SK-N-MC (cell line): Measurements from ENCODE around the gene MRC1.

Source experiments
- EZH2 ChIP-seq: fragments of 200-600 bp; sonication (generic); IDR thresholded peaks from one replicate; pipeline ENCODE4 v1.6.1; 2017; ENCODE audit warnings: antibody characterized with exemption
- POLR2AphosphoS5 ChIP-seq: IDR thresholded peaks from 2 replicates; pipeline ENCODE4 v1.6.1; 2012; ENCODE audit warnings: mild to moderate bottlenecking, low read depth, low read length, borderline replicate concordance

DNA sequence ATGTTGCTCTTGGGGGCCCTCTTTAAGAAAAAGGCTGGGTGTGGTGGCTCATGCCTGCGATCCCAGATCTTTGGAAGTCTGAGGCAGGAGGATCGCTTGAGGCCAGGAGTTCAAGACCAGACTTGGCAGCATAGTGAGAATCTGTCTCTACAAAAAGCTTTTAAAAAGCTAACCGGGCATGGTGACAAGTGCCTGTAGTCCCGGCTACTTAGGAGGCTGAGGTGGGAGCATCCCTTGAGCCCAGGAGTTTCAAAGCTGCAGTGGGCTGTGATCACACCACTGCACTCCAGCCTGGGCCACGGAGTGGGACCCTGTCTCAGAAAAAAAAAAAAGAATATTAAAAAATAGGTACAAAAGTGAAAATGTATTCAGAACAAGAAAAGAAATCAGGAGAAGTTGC is 104.5 kb downstream of the MRC1 start:
- TF ChIP-seq EZH2, result no peak
- no peak for TF ChIP-seq POLR2AphosphoS5
